ENCODE data around the gene HSDL1.

Gene HSDL1

DNA sequence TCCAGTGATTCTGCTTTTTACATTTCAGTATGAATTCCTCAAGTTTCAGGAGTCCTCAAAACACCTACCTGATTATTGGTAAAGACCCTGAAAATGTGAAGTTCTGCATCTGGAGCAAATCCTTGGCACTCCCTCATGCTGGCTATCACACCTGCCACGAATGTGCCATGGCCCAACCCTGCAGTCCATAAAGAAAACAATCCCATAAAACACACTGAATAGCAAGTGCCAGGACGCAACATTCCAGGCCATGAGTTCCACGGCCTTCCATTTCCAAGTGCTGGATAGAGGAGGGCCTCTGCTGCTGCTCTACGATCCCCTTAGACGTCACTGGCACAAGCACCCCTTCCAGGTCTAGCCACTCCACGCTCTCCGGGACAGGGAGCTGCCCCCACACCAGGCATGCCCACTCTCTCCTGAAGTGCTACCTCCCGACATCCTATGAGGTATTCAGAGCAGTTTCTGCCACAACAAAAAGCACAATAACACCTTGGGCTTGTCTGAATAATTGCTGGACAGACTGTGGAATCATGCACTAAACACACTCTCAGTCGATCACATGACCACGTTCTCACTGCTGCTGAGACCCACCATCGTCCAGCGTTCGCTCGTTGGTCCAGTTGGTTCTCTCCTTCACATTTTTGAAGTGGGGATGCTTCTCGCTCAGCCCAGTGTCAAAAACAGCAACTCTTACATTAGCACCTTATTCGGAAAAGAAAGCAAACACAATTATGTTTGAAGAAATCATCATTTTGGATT, 51.7 kb downstream of the HSDL1 start:
- Histone ChIP-seq H3K27ac (ENCODE audit: low read depth, low read length) (no peak overlapping the region), H3K4me1 (ENCODE audit: control insufficient read depth in 1 of 2, insufficient read depth in 2 of 2, low read length in 2 of 2) (peaks cover 7 to 13% of the 10 kb centered on the region in 2 donors), H3K27me3 (ENCODE audit: control insufficient read depth in 1 of 2, insufficient read depth in 2 of 2, low read length in 2 of 2) (no peaks in the 10 kb centered on the region), H3K36me3 (ENCODE audit: control insufficient read depth in 1 of 2, insufficient read depth in 2 of 2, low read length in 2 of 2) (peaks cover 42 to 89% of the 10 kb centered on the region in 2 donors), H3K4me3 (ENCODE audit: low read depth in 1 of 2, low read length in 2 of 2) (no peak overlapping the region), H3K9me3 (ENCODE audit: control insufficient read depth in 1 of 2, low read length in 2 of 2) (no peaks in the 10 kb centered on the region), H3K9ac (ENCODE audit: low read depth in 1 of 2, low read length in 2 of 2) (no peak overlapping the region)

DNA sequence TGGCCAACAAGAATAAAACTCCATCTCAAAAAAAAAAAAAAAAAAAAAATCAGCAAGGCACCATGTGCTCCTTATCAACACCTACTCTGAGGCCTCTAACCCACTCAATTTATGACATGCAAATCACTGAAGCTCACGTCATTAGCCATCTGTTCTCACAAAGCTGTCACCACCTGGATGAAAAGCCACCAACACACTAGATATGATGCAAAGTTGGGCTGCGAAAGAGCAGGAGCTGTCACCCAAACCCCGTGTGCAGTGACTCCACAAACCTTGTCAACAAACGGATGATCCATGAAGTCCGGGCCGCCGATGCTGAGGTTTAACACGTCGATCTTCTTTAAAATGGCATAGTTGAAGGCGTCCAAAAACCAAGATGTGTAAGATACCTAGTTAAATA, 53.5 kb downstream of the HSDL1 start:
- H3K27ac ChIP-seq (ENCODE audit: low read depth, low read length), result no peak overlapping the region
- H3K9me3 ChIP-seq (ENCODE audit: control insufficient read depth in 1 of 2, low read length in 2 of 2), result no peaks in the 10 kb centered on the region
- H3K9ac ChIP-seq (ENCODE audit: low read depth in 1 of 2, low read length in 2 of 2), result no peak overlapping the region
- H3K4me3 ChIP-seq (ENCODE audit: low read depth in 1 of 2, low read length in 2 of 2), result no peak overlapping the region
- peaks cover 41 to 91% of the 10 kb centered on the region in 2 donors for H3K36me3 ChIP-seq (ENCODE audit: control insufficient read depth in 1 of 2, insufficient read depth in 2 of 2, low read length in 2 of 2)
- H3K27me3 ChIP-seq (ENCODE audit: control insufficient read depth in 1 of 2, insufficient read depth in 2 of 2, low read length in 2 of 2), result no peaks in the 10 kb centered on the region
- peaks cover 12 to 17% of the 10 kb centered on the region in 2 donors for H3K4me1 ChIP-seq (ENCODE audit: control insufficient read depth in 1 of 2, insufficient read depth in 2 of 2, low read length in 2 of 2)

DNA sequence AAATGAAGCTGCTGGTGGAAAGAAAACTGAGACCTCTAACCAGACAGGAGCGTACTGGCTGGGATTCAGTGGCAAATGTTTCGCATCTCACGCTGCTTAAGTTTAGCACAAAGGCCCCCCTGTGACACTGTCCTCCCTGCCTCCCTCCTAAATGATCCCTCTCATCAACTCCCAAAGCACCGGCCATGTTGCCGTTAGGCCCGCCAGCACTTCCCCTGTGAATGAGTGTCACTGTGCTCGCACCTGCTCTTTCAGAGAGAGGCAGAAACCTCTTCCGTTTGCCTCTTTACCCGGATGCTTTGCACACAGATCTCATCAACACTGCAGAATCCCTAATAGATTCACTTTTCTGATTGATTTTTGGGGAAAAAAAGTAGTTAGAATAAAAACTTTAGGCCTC, 54.8 kb downstream of the HSDL1 start:
- Histone ChIP-seq H3K27ac (ENCODE audit: low read depth, low read length) (no peak overlapping the region), H3K27me3 (ENCODE audit: control insufficient read depth in 1 of 2, insufficient read depth in 2 of 2, low read length in 2 of 2) (no peaks in the 10 kb centered on the region), H3K9ac (ENCODE audit: low read depth in 1 of 2, low read length in 2 of 2) (no peak overlapping the region), H3K4me3 (ENCODE audit: low read depth in 1 of 2, low read length in 2 of 2) (no peak overlapping the region), H3K9me3 (ENCODE audit: control insufficient read depth in 1 of 2, low read length in 2 of 2) (no peaks in the 10 kb centered on the region), H3K4me1 (ENCODE audit: control insufficient read depth in 1 of 2, insufficient read depth in 2 of 2, low read length in 2 of 2) (peaks cover 12 to 17% of the 10 kb centered on the region in 2 donors), H3K36me3 (ENCODE audit: control insufficient read depth in 1 of 2, insufficient read depth in 2 of 2, low read length in 2 of 2) (peaks cover 40 to 92% of the 10 kb centered on the region in 2 donors)

DNA sequence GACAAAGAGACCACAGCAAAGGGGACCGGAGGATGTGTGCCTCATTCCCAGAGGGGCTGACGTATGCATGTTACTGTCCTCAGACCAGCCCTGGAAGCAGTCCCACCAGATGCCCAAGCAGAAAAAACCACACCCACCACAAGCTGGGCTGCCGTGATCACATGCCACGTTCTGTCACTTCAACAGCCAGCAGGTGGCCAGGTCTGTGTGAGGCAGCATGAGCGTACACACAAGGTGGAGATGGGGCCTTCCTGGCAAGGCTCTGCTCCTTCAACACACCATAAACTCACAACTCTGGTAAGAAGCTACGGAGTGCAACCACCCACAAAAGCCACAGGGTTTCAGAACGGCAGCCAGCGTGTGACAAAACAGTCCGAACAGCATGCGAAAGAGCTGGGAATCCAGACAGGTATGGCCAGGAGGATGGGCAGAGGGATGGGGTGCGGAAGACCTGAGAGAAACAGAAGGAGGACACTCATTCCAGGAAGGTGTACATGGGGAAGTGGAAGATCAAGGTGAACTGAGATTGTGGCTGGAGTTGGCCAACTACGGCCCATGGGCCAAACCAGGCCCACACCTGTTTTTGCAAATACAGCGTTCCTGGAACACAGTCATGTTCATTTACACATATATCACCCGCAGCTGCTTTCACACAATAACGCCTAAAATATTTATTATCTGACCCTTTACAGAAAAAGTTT, 56.1 kb downstream of the HSDL1 start:
- Histone ChIP-seq H3K36me3 (ENCODE audit: control insufficient read depth in 1 of 2, insufficient read depth in 2 of 2, low read length in 2 of 2) (peaks cover 36 to 89% of the 10 kb centered on the region in 2 donors), H3K27ac (ENCODE audit: low read depth, low read length) (no peak overlapping the region), H3K9ac (ENCODE audit: low read depth in 1 of 2, low read length in 2 of 2) (no peak overlapping the region), H3K4me1 (ENCODE audit: control insufficient read depth in 1 of 2, insufficient read depth in 2 of 2, low read length in 2 of 2) (peaks cover 12 to 17% of the 10 kb centered on the region in 2 donors), H3K27me3 (ENCODE audit: control insufficient read depth in 1 of 2, insufficient read depth in 2 of 2, low read length in 2 of 2) (no peaks in the 10 kb centered on the region), H3K9me3 (ENCODE audit: control insufficient read depth in 1 of 2, low read length in 2 of 2) (no peaks in the 10 kb centered on the region), H3K4me3 (ENCODE audit: low read depth in 1 of 2, low read length in 2 of 2) (no peak overlapping the region)

DNA sequence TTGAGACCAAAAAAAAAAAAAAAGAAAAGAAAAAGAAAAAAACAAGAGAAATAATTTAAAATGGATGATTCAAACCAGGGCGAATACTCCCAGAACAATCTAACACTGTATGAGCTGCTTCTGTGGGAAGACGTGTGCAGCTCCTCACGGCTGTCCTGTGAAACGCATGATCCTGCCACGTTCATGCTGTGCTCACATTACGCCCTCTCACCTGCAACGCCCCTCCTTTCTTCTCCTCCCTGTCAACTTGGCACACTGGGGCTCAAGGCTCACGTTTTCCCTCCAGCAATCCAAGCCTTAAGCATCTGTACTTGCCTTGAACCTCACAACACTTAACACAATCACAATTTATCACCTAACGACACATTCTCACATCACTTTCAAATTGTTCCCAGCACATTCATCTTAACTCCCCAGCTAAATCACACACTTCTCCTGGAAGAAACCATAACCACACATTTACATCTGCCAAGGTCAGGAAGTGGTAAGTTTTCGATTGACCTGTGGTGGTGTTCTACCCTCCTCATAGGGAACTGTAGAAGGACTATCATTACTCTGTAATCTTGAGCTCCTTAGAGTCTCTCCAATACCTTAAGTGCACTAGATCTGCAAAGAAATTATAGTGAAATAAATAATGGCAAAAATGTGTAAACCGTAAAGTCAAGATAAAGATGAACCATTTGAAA, 57.4 kb downstream of the HSDL1 start:
- Histone ChIP-seq H3K9ac (ENCODE audit: low read depth in 1 of 2, low read length in 2 of 2) (no peak overlapping the region), H3K4me3 (ENCODE audit: low read depth in 1 of 2, low read length in 2 of 2) (no peak overlapping the region), H3K27ac (ENCODE audit: low read depth, low read length) (no peak overlapping the region), H3K36me3 (ENCODE audit: control insufficient read depth in 1 of 2, insufficient read depth in 2 of 2, low read length in 2 of 2) (peaks cover 29 to 84% of the 10 kb centered on the region in 2 donors), H3K27me3 (ENCODE audit: control insufficient read depth in 1 of 2, insufficient read depth in 2 of 2, low read length in 2 of 2) (no peaks in the 10 kb centered on the region), H3K9me3 (ENCODE audit: control insufficient read depth in 1 of 2, low read length in 2 of 2) (no peaks in the 10 kb centered on the region), H3K4me1 (ENCODE audit: control insufficient read depth in 1 of 2, insufficient read depth in 2 of 2, low read length in 2 of 2) (peaks cover 12 to 17% of the 10 kb centered on the region in 2 donors)

DNA sequence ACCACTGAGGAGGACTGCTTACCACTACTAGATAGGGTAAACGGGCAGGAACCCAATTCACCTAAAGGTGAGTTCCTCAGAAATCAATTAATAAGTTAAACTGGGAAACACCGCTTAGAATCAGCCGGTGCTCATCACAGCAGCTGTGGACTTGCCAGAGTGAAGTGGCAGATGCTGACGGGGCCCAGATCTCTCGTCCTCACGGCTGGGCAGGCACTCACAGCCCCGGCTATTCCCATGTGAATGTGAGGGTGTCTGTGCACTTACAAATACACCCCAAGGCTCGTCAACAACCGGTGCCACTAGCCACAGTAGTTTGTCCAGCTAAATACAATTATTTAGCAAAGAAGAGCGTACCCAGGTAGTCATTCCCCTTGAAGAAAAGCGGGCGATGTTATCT, 58.0 kb downstream of the HSDL1 start:
- Histone ChIP-seq H3K9ac (ENCODE audit: low read depth in 1 of 2, low read length in 2 of 2) (no peak overlapping the region), H3K27ac (ENCODE audit: low read depth, low read length) (no peak overlapping the region), H3K9me3 (ENCODE audit: control insufficient read depth in 1 of 2, low read length in 2 of 2) (no peaks in the 10 kb centered on the region), H3K4me1 (ENCODE audit: control insufficient read depth in 1 of 2, insufficient read depth in 2 of 2, low read length in 2 of 2) (peaks cover 12 to 17% of the 10 kb centered on the region in 2 donors), H3K36me3 (ENCODE audit: control insufficient read depth in 1 of 2, insufficient read depth in 2 of 2, low read length in 2 of 2) (peaks cover 31 to 84% of the 10 kb centered on the region in 2 donors), H3K4me3 (ENCODE audit: low read depth in 1 of 2, low read length in 2 of 2) (no peak overlapping the region), H3K27me3 (ENCODE audit: control insufficient read depth in 1 of 2, insufficient read depth in 2 of 2, low read length in 2 of 2) (no peaks in the 10 kb centered on the region)

DNA sequence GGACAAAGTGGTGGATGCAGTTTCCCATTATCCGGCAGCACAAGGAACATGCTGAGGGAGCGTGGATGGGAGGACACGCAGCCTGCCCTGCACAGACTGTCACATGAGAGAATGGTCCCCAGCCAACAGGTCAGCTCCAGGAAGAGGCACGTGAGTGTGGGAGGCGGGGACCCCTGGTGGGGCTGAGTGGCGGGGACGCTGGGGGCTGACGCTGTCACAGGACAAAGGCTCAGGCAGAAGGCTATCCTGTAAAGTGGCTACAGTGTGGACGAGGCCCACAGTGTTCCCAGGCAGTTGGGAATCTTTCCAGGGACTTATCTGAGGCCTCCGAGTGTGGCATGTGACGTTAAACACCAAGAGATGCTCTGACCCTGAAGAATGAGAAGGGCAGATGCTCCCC, 58.6 kb downstream of the HSDL1 start:
- no peak overlapping the region for H3K4me3 ChIP-seq (ENCODE audit: low read depth in 1 of 2, low read length in 2 of 2)
- no peaks in the 10 kb centered on the region for H3K27me3 ChIP-seq (ENCODE audit: control insufficient read depth in 1 of 2, insufficient read depth in 2 of 2, low read length in 2 of 2)
- peaks cover 35 to 84% of the 10 kb centered on the region in 2 donors for H3K36me3 ChIP-seq (ENCODE audit: control insufficient read depth in 1 of 2, insufficient read depth in 2 of 2, low read length in 2 of 2)
- peaks cover 12 to 17% of the 10 kb centered on the region in 2 donors for H3K4me1 ChIP-seq (ENCODE audit: control insufficient read depth in 1 of 2, insufficient read depth in 2 of 2, low read length in 2 of 2)
- no peak overlapping the region for H3K9ac ChIP-seq (ENCODE audit: low read depth in 1 of 2, low read length in 2 of 2)
- H3K9me3 ChIP-seq (ENCODE audit: control insufficient read depth in 1 of 2, low read length in 2 of 2), result no peaks in the 10 kb centered on the region
- no peak overlapping the region for H3K27ac ChIP-seq (ENCODE audit: low read depth, low read length)

DNA sequence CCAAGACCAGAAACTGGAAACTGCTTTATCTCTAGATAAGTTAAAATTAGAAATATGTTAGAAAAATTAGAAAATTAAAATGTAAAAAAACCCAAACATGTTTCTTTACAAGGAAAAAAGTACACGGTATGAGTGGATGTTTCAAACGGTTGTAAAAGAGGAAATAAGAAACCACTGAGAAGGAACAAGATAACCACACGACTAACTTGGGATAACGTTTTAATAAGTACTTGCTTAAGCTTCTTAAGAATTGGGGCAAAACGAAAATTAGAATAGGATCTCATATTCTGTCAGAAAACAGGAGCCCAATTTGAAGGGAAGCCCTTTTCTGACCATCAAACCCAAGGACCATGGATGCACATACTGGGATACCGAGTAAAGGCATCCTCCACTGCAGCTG, 59.2 kb downstream of the HSDL1 start:
- Histone ChIP-seq H3K27me3 (ENCODE audit: control insufficient read depth in 1 of 2, insufficient read depth in 2 of 2, low read length in 2 of 2) (no peaks in the 10 kb centered on the region), H3K9me3 (ENCODE audit: control insufficient read depth in 1 of 2, low read length in 2 of 2) (no peaks in the 10 kb centered on the region), H3K36me3 (ENCODE audit: control insufficient read depth in 1 of 2, insufficient read depth in 2 of 2, low read length in 2 of 2) (peaks cover 40 to 85% of the 10 kb centered on the region in 2 donors), H3K27ac (ENCODE audit: low read depth, low read length) (no peak overlapping the region), H3K4me3 (ENCODE audit: low read depth in 1 of 2, low read length in 2 of 2) (no peak overlapping the region), H3K9ac (ENCODE audit: low read depth in 1 of 2, low read length in 2 of 2) (no peak overlapping the region), H3K4me1 (ENCODE audit: control insufficient read depth in 1 of 2, insufficient read depth in 2 of 2, low read length in 2 of 2) (peaks cover 12 to 17% of the 10 kb centered on the region in 2 donors)

DNA sequence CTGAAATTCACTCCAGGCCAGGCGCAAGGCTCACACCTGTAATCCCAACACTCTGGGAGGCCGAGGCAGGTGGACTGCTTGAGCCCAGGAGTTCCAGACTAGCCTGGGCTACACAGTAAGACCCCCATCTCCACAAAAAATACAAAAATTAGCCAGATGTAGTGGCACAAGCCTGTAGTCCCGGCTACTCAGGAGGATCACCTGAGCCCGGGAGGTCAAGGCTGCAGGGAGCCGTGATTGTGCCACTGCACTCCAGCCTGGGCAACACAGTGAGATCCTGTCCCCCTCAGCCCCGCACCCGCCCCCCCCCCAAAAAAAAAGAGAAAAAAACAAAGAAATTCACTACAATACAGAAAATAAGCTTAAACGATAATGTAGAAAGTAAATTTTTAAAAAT, 59.7 kb downstream of the HSDL1 start:
- Histone ChIP-seq H3K27me3 (ENCODE audit: control insufficient read depth in 1 of 2, insufficient read depth in 2 of 2, low read length in 2 of 2) (no peaks in the 10 kb centered on the region), H3K4me1 (ENCODE audit: control insufficient read depth in 1 of 2, insufficient read depth in 2 of 2, low read length in 2 of 2) (peaks cover 12 to 17% of the 10 kb centered on the region in 2 donors), H3K9me3 (ENCODE audit: control insufficient read depth in 1 of 2, low read length in 2 of 2) (no peaks in the 10 kb centered on the region), H3K36me3 (ENCODE audit: control insufficient read depth in 1 of 2, insufficient read depth in 2 of 2, low read length in 2 of 2) (peaks cover 40 to 85% of the 10 kb centered on the region in 2 donors), H3K4me3 (ENCODE audit: low read depth in 1 of 2, low read length in 2 of 2) (no peak overlapping the region), H3K27ac (ENCODE audit: low read depth, low read length) (no peak overlapping the region), H3K9ac (ENCODE audit: low read depth in 1 of 2, low read length in 2 of 2) (no peak overlapping the region)
